Cardiac fibroblast (primary cell): ENCODE data around the gene ACTR3C.
A peak's percentile ranks its signal among the peaks of the same experiment; 100 is the strongest.

Experiments used
- DNase-seq, 2 donors: peaks; one replicate each; pipeline versions ENCODE4 v3.0.0 to v3.0.0-alpha.2; 2010; ENCODE audit warnings: low read depth in 2 of 2
- H3K4me3 ChIP-seq, 2 donors: replicated peaks in 1 of 2; 1 replicate in 1 of 2; 2 replicates in 1 of 2; pipeline ENCODE4 v1.5.1; 2011; ENCODE audit warnings: low read depth in 2 of 2, low read length in 2 of 2, mild to moderate bottlenecking in 2 of 2, moderate library complexity in 1 of 2
- CTCF ChIP-seq: IDR thresholded peaks from one replicate; pipeline ENCODE4 v1.5.1; 2011; ENCODE audit warnings: low read depth, mild to moderate bottlenecking, low read length, inconsistent platforms

ACTR3C gene

GRCh38 chr7:150322833-150323681 lies at the start of gene ACTR3C, which contains the start of gene LRRC61:
ACTR3C (minus strand) TSS chr7:150323545; CDS start chr7:150295296, 28,249 bp downstream.
LRRC61 (plus strand) TSS chr7:150323355; CDS start chr7:150336862, 13,507 bp downstream.
- H3K4me3 ChIP-seq: peak within 1 kb of the TSS in 1 of 2 donors; percentile 34
- no peak for DNase-seq
- no peak for TF ChIP-seq CTCF

GRCh38 chr7:150372271-150373048 lies 49.1 kb upstream of the ACTR3C start:
- no peak for TF ChIP-seq CTCF
- H3K4me3 ChIP-seq: no peak overlapping the region
- DNase-seq: no peak

- no peak for TF ChIP-seq CTCF
- no peak for DNase-seq
- H3K4me3 ChIP-seq: no peak overlapping the region
These were observed 48.6 kb upstream of the ACTR3C start for GRCh38 chr7:150371996-150372270.

- no peak for DNase-seq
- TF ChIP-seq CTCF: no peak
- H3K4me3 ChIP-seq: no peak overlapping the region
These were observed 48.0 kb upstream of the ACTR3C start for GRCh38 chr7:150371131-150371995.

GRCh38 chr7:150370612-150371071 lies 47.3 kb upstream of the ACTR3C start:
- TF ChIP-seq CTCF: no peak
- H3K4me3 ChIP-seq: peak overlapping the region in 1 of 2 donors; percentile 89
- DNase-seq: peak; percentile 49 to 66

- H3K4me3 ChIP-seq: peak overlapping the region; percentile 89 to 94
- TF ChIP-seq CTCF: no peak
- DNase-seq: peak in 1 of 2 donors; percentile 12
These were observed 46.6 kb upstream of the ACTR3C start for GRCh38 chr7:150369748-150370501.
